Measurements from ENCODE around the gene RNF223.

The RNF223 gene

GRCh38 chr1:1073743-1074587 lies at the start of gene RNF223:
RNF223 (minus strand) TSS chr1:1074306; CDS start chr1:1072566, 1,740 bp downstream.
- no peak for DNase-seq (ENCODE audit: low read depth in 2 of 2)

GRCh38 chr1:1122981-1123480 lies 48.9 kb upstream of the RNF223 start:
- DNase-seq (ENCODE audit: low read depth in 2 of 2), result no peak

- DNase-seq (ENCODE audit: low read depth in 2 of 2), result peak; percentile 78 to 83
These were observed 48.1 kb upstream of the RNF223 start for GRCh38 chr1:1122078-1122811.

GRCh38 chr1:1121611-1122077 lies 47.5 kb upstream of the RNF223 start:
- no peak for DNase-seq (ENCODE audit: low read depth in 2 of 2)

- DNase-seq (ENCODE audit: low read depth in 2 of 2), result no peak
These were observed 46.9 kb upstream of the RNF223 start for GRCh38 chr1:1120866-1121591.

GRCh38 chr1:1120096-1120495 lies 46.0 kb upstream of the RNF223 start:
- no peak for DNase-seq (ENCODE audit: low read depth in 2 of 2)

GRCh38 chr1:1119272-1119890 lies 45.3 kb upstream of the RNF223 start:
- no peak for DNase-seq (ENCODE audit: low read depth in 2 of 2)

- DNase-seq (ENCODE audit: low read depth in 2 of 2), result no peak
These were observed 44.7 kb upstream of the RNF223 start for GRCh38 chr1:1118876-1119220.

GRCh38 chr1:1118011-1118875 lies 44.1 kb upstream of the RNF223 start:
- DNase-seq (ENCODE audit: low read depth in 2 of 2), result no peak

GRCh38 chr1:1117469-1117831 lies 43.3 kb upstream of the RNF223 start:
- DNase-seq (ENCODE audit: low read depth in 2 of 2), result no peak

- no peak for DNase-seq (ENCODE audit: low read depth in 2 of 2)
These were observed 42.8 kb upstream of the RNF223 start for GRCh38 chr1:1116701-1117468.

- peak; percentile 98 to 99 for DNase-seq (ENCODE audit: low read depth in 2 of 2)
These were observed 41.9 kb upstream of the RNF223 start, which contains the start of gene C1orf159 for GRCh38 chr1:1115786-1116700. C1orf159 (minus strand) TSS chr1:1116089; CDS start chr1:1091543, 24,546 bp downstream.

- DNase-seq (ENCODE audit: low read depth in 2 of 2), result no peak
These were observed 41.2 kb upstream of the RNF223 start for GRCh38 chr1:1115136-1115785.

- DNase-seq (ENCODE audit: low read depth in 2 of 2), result no peak
These were observed 40.3 kb upstream of the RNF223 start for GRCh38 chr1:1114431-1114830.

GRCh38 chr1:1112237-1112985 lies 38.3 kb upstream of the RNF223 start:
- no peak for DNase-seq (ENCODE audit: low read depth in 2 of 2)

- no peak for DNase-seq (ENCODE audit: low read depth in 2 of 2)
These were observed 37.6 kb upstream of the RNF223 start for GRCh38 chr1:1111516-1112236.

- DNase-seq (ENCODE audit: low read depth in 2 of 2), result no peak
These were observed 36.5 kb upstream of the RNF223 start for GRCh38 chr1:1110561-1110971.

Measured in stimulated activated CD8-positive, alpha-beta memory T cell treated with anti-CD3 and anti-CD28 coated beads, Interleukin-2, amount 100 ng/mL, for 48 hours (primary cell).